Smooth muscle cell (in vitro differentiated cells): ENCODE measurements around the gene FAM222A. TPM values are rescaled to one million over a fixed set of nuclear protein-coding genes. Genes with fewer than 3 reads are reported as not detected.
A peak's percentile ranks its signal among the peaks of the same experiment; 100 is the strongest.

ENCODE experiments used
- DNase-seq: peaks from one replicate; lab custom pipeline; 2025; ENCODE audit not compliant: unreplicated experiment; lab: John Stamatoyannopoulos, UW
- H2AFZ ChIP-seq: fragments of 200-600 bp; sonication (generic); 2 replicates; pipeline ENCODE4 v1.6.0; 2016; ENCODE audit warnings: antibody characterized with exemption, low read depth, mild to moderate bottlenecking
- H3F3A ChIP-seq: fragments of 200-600 bp; sonication (generic); 2 replicates; pipeline ENCODE4 v1.6.0; 2017; ENCODE audit warnings: antibody characterized with exemption, low read depth
- H3K27ac ChIP-seq: fragments of 200-600 bp; sonication (generic); 2 replicates; pipeline ENCODE4 v1.5.1; 2016; ENCODE audit warnings: low read depth, mild to moderate bottlenecking
- H3K27me3 ChIP-seq: fragments of 200-600 bp; sonication (generic); 2 replicates; pipeline ENCODE4 v1.6.1; 2016; ENCODE audit warnings: low read depth, mild to moderate bottlenecking
- H3K36me3 ChIP-seq: fragments of 200-600 bp; sonication (generic); 2 replicates; pipeline ENCODE4 v1.5.1; 2016; ENCODE audit warnings: low read depth
- H3K4me1 ChIP-seq: fragments of 200-600 bp; sonication (generic); 2 replicates; pipeline ENCODE4 v1.5.1; 2016; ENCODE audit warnings: low read depth
- H3K4me2 ChIP-seq: fragments of 200-600 bp; sonication (generic); 2 replicates; pipeline ENCODE4 v1.6.0; 2016; ENCODE audit warnings: mild to moderate bottlenecking
- H3K4me3 ChIP-seq: fragments of 200-600 bp; sonication (generic); 2 replicates; pipeline ENCODE4 v1.5.1; 2016; ENCODE audit warnings: mild to moderate bottlenecking
- H3K79me2 ChIP-seq: fragments of 200-600 bp; sonication (generic); 2 replicates; pipeline ENCODE4 v1.6.0; 2016; ENCODE audit warnings: low read depth, mild to moderate bottlenecking
- H3K9ac ChIP-seq: fragments of 200-600 bp; sonication (generic); 2 replicates; pipeline ENCODE4 v1.6.0; 2016; ENCODE audit warnings: low read depth
- H3K9me3 ChIP-seq: fragments of 200-600 bp; sonication (generic); replicated peaks from 2 replicates; pipeline ENCODE4 v1.5.1; 2016; ENCODE audit warnings: low read depth
- H4K20me1 ChIP-seq: fragments of 200-600 bp; sonication (generic); 2 replicates; pipeline ENCODE4 v1.6.0; 2016; ENCODE audit warnings: low read depth
- WGBS: methylation state at CpG from one replicate; pipeline ENCODE4 v1.1.7; 2016; ENCODE audit warnings: low lambda C conversion rate; 5-methylcytosine and 5-hydroxymethylcytosine counted together
- polyA plus RNA-seq: library from polyadenylated mRNA; unstranded; fragments of >200 nt; fragmentation: Nextera tagmentation; extraction: Ambion mirVana; gene quantifications from 2 replicates; pipeline ENCODE4 v1.2.1, GENCODE V29; 2016
- total RNA-seq: library from RNA; depleted of rRNA; stranded (reverse); fragments of >200 nt; gene quantifications from 2 replicates; pipeline ENCODE4 v1.2.3, GENCODE V29; 2014
- TF ChIP-seq, protein P1 (sequence below): fragments of 200-600 bp; sonication (generic); IDR thresholded peaks from 2 replicates; pipeline ENCODE4 v1.5.1; 2017; ENCODE audit warnings: borderline replicate concordance, mild to moderate bottlenecking, antibody characterized with exemption; ENCODE audit not compliant: insufficient read depth, poor library complexity, severe bottlenecking

FAM222A gene
- total and polyA plus RNA-seq, 2 experiments from 2014 or later, result 0.85 to 1.7 TPM

DNA sequence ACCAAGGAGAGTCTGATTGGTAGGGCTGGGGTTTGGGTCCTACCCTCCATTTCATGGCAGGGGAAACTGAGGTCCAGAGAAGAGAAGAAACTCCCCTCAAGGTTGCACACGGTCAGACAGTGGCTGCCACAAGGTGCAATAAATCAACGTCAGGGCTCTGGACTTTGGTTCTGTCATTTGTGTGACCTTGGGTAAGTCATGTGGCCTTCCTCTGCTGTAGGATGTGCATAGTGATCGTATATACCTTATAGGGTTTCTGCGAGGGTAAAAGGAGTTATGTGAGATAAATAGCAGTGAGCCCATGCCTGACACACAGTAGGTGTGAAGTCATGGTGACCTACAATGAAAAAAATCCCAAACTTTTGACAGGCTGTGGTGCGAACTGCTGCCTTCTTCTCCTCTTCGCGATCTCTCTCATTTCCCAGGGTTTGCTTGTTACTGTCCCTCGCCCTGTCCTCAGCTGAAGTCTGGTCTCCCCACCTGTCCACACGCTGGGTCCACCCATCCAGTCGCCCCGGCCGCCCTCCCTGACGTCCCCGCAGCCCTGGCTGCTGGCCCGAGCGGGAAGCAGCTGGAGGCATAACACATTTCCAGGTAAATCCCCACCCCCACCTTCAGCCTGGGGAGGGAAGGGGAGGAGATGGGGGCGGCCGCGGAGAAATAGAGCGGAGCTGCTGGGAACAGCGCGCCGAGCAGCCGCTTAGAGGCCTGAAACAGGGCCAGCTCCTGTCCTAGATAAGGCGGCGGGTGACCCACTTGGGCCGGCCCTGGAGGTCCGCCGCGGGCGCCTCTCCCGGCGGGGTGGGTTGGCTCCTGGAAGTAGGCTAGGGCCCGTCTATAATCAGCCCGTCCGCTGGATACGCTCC, 1.8 kb upstream of the FAM222A start:
- H3K27me3 ChIP-seq, result peaks cover 25% of the 10 kb centered on the region

DNA sequence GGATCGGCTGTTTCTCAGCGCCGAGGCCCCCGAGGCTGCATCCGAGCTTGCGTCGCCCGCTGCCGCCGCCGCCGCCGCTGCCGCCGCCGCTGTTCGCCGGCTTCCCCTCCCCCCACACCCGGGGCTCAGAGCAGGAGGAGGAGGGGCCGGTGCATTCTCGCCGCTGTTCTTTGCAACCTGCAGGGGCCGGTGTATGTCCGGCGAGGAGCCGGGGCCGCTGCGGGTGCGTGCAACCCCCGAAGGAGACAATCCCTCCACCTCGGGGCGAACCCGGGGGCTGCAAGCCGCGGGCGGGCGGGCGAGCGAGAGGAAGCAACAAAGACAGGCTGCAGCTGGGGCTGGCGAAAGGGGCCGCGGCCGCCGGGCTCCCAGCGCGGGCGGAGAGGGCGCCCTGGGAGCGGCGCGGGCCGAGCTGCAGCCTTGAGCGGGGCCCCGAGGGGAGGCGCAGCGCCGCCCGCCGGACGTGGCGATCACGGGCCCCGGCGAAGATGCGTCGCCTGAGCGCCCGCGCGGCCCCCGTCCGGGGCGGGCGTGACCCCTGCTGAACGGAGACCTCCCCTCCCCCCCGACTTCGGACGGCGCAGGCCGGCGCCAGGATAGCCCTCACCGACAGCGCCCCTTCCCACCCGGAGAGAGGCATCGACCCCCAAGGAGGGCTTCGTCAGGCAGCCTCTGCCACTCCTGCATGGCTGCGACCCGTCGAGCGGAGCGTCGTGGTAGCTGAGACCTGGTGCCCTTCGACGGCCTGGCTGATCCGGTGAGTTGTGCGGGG, 702 bp downstream of the FAM222A start:
- Histone ChIP-seq H3K9ac (peak overlapping the region; percentile 39), H4K20me1 (peaks cover 18% of the 10 kb centered on the region), H3K27ac (no peak overlapping the region), H3K4me1 (peaks cover 26% of the 10 kb centered on the region), H3K9me3 (no peaks in the 10 kb centered on the region), H3K79me2 (no peaks in the 10 kb centered on the region), H3K4me2 (peak overlapping the region; percentile 100), H3F3A (no peaks in the 10 kb centered on the region), H3K27me3 (peaks cover 38% of the 10 kb centered on the region), H3K36me3 (no peaks in the 10 kb centered on the region), H2AFZ (no peak overlapping the region), H3K4me3 (peak overlapping the region; percentile 79)
- TF ChIP-seq, protein P1, sequence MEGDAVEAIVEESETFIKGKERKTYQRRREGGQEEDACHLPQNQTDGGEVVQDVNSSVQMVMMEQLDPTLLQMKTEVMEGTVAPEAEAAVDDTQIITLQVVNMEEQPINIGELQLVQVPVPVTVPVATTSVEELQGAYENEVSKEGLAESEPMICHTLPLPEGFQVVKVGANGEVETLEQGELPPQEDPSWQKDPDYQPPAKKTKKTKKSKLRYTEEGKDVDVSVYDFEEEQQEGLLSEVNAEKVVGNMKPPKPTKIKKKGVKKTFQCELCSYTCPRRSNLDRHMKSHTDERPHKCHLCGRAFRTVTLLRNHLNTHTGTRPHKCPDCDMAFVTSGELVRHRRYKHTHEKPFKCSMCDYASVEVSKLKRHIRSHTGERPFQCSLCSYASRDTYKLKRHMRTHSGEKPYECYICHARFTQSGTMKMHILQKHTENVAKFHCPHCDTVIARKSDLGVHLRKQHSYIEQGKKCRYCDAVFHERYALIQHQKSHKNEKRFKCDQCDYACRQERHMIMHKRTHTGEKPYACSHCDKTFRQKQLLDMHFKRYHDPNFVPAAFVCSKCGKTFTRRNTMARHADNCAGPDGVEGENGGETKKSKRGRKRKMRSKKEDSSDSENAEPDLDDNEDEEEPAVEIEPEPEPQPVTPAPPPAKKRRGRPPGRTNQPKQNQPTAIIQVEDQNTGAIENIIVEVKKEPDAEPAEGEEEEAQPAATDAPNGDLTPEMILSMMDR, result peak; percentile 6
- WGBS, result 3% methylated on average over 53 of the region's 96 CpGs
- DNase-seq, result peak; percentile 25

More for the DNA sequence above, 1.8 kb upstream of the FAM222A start:
- H3K4me1 ChIP-seq, result peaks cover 19% of the 10 kb centered on the region
- no peak overlapping the region for H3K27ac ChIP-seq
- 26% methylated on average over 36 of the region's 37 CpGs for WGBS
- no peaks in the 10 kb centered on the region for H3K79me2 ChIP-seq
- H4K20me1 ChIP-seq, result peaks cover 13% of the 10 kb centered on the region
- no peak for DNase-seq
- H3K4me3 ChIP-seq, result no peak overlapping the region
- TF ChIP-seq, protein P1, result no peak
- H3K9me3 ChIP-seq, result no peaks in the 10 kb centered on the region
- no peak overlapping the region for H3K4me2 ChIP-seq
- H2AFZ ChIP-seq, result no peak overlapping the region
- H3K9ac ChIP-seq, result no peak overlapping the region
- no peaks in the 10 kb centered on the region for H3F3A ChIP-seq
- H3K36me3 ChIP-seq, result no peaks in the 10 kb centered on the region

DNA sequence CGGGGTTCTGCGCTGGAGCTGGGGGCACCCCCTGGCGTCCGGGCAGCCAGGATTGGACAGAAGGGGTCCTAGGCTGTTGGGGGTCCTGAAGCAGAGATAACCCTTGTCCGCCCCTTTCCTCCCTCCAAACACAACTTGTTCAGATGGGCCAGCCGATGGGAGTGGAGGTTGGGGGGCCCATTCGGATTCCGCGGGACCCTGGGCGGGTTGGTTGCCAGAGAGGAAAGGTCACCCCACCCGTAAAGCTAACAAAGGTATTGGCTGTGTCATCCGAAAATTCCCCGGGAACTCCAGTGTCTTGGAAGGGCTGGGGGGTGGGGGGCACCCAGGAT, 1.3 kb downstream of the FAM222A start:
- Histone ChIP-seq H3K79me2 (no peaks in the 10 kb centered on the region), H3K27me3 (peaks cover 38% of the 10 kb centered on the region), H3K4me1 (peaks cover 31% of the 10 kb centered on the region), H3K36me3 (no peaks in the 10 kb centered on the region), H3K9ac (no peak overlapping the region), H2AFZ (no peak overlapping the region), H3K4me3 (peak overlapping the region; percentile 79), H3K4me2 (peak overlapping the region; percentile 100), H3F3A (no peaks in the 10 kb centered on the region), H4K20me1 (peaks cover 20% of the 10 kb centered on the region), H3K27ac (no peak overlapping the region), H3K9me3 (no peaks in the 10 kb centered on the region)
- no peak for DNase-seq
- TF ChIP-seq, protein P1, result no peak
- WGBS, result 61% methylated on average over 13 of the region's 13 CpGs
